Measurements from ENCODE around the gene WWOX. TPM values are rescaled to one million over a fixed set of nuclear protein-coding genes. Genes with fewer than 3 reads are reported as not detected.

The WWOX gene
- total and polyA plus RNA-seq, 10 donors: 5.9 to 90.3 (median 26.4) TPM

DNA sequence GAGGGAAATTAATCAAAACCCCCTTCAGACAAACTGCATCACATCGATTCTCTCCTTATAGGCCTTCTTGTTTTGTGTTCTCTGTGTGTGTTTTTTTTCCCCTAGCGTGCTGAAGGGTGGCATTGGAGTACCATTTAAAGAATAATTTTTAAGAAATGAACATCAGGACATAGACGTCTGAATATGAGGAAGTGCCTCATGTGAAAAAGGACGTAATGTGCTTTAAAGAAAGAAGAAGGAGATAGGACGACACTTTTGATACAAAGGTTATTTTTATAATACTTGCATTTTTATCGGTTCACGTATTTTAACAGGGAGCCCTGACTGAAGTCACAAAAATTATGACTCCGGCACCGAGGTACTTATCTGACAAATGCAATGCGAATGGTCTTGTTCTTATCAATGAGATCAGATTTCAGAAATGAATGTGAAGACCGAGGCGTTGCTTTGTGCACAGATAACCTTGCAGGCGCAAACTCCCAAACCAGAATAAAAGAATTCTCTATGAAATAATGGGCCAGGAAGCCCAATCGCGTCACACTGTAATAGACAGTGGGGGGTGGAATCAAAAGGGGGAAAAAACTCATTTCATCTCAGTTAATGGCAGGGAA, 894.8 kb downstream of the WWOX start:
- WGBS, 5 donors: 78 to 85% (median 80%) methylated on average over 15 of the region's 15 CpGs
- no peaks in the 10 kb centered on the region for H3K36me3 ChIP-seq
- H3K27ac ChIP-seq: no peak overlapping the region
- no peaks in the 10 kb centered on the region for H3K9me3 ChIP-seq
- TF ChIP-seq POLR2AphosphoS5 (IDR thresholded peaks at IDR 0.05): no peak
- no peak for TF ChIP-seq POLR2A (IDR thresholded peaks at IDR 0.05)
- TF ChIP-seq, protein P1, sequence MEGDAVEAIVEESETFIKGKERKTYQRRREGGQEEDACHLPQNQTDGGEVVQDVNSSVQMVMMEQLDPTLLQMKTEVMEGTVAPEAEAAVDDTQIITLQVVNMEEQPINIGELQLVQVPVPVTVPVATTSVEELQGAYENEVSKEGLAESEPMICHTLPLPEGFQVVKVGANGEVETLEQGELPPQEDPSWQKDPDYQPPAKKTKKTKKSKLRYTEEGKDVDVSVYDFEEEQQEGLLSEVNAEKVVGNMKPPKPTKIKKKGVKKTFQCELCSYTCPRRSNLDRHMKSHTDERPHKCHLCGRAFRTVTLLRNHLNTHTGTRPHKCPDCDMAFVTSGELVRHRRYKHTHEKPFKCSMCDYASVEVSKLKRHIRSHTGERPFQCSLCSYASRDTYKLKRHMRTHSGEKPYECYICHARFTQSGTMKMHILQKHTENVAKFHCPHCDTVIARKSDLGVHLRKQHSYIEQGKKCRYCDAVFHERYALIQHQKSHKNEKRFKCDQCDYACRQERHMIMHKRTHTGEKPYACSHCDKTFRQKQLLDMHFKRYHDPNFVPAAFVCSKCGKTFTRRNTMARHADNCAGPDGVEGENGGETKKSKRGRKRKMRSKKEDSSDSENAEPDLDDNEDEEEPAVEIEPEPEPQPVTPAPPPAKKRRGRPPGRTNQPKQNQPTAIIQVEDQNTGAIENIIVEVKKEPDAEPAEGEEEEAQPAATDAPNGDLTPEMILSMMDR (IDR thresholded peaks at IDR 0.05 in 8 of 11, conservative IDR thresholded peaks at IDR 0.05 in 3 of 11): no peak
- no peak for DNase-seq
- no peak overlapping the region for H3K4me3 ChIP-seq
- H3K27me3 ChIP-seq (replicated peaks in 1 of 7): no peaks in the 10 kb centered on the region
- peaks cover 0 to 16% (median 7%) of the 10 kb centered on the region in 6 donors for H3K4me1 ChIP-seq
- intact Hi-C loops (cut with DNase I; ENCODE audit: low total_unique reads): no loop called here

DNA sequence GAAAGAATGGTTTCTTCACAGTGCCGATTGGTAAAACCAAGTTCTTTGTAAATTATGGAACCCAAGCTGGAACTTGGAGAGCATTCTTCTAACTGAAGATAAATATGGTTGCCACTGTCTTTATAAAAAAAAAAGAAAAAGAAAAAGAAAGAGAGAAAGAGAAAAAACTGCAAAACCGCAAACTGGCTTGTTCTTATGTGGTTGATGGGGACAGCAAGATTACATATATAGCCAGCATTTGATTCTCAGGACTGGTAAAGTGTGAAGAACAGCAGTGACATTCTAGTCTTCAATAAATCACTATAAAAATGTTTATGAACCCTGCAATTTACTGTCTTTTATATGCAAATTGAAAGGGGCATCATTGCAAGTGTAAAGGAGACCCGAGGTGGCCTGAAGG, 896.0 kb downstream of the WWOX start:
- Histone ChIP-seq H3K4me3 (no peak overlapping the region), H3K36me3 (no peaks in the 10 kb centered on the region), H3K9me3 (no peaks in the 10 kb centered on the region), H3K4me1 (peaks cover 0 to 6% (median 2%) of the 10 kb centered on the region in 6 donors), H3K27ac (no peak overlapping the region), H3K27me3 (replicated peaks in 1 of 7) (no peaks in the 10 kb centered on the region)
- intact Hi-C loops (cut with DNase I; ENCODE audit: low total_unique reads): no loop called here
- no peak for TF ChIP-seq POLR2AphosphoS5 (IDR thresholded peaks at IDR 0.05)
- TF ChIP-seq, protein P1 (IDR thresholded peaks at IDR 0.05 in 8 of 11, conservative IDR thresholded peaks at IDR 0.05 in 3 of 11): no peak
- TF ChIP-seq POLR2A (IDR thresholded peaks at IDR 0.05): no peak
- DNase-seq: no peak
- 79 to 90% (median 85%) methylated on average over 3 of the region's 3 CpGs for WGBS, 5 donors

DNA sequence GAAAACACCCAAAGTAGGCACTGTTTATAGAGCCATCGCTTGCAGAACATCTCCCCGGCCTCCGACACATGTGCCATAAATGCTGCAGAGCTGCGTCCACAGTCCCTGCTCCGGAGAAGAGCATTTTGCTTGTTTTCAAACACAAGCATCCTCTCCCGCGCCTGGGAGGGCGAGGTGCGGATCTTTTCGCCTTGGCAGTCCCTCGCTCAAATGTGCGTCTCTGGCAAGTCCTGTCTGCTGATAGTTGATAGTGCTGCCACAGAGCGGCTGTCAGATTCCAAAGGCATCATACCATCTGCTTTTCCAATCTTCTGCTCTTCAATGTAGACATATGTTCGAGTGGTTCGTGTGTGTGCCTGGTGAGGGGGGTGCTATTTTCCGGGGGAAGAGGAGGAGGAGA, 897.3 kb downstream of the WWOX start:
- Histone ChIP-seq H3K27ac (no peak overlapping the region), H3K4me1 (no peaks in the 10 kb centered on the region), H3K4me3 (no peak overlapping the region), H3K36me3 (no peaks in the 10 kb centered on the region), H3K9me3 (no peaks in the 10 kb centered on the region), H3K27me3 (replicated peaks in 1 of 7) (no peaks in the 10 kb centered on the region)
- intact Hi-C loops (cut with DNase I; ENCODE audit: low total_unique reads): no loop called here
- no peak for DNase-seq
- 91 to 94% (median 93%) methylated on average over 16 of the region's 16 CpGs for WGBS, 5 donors
- TF ChIP-seq POLR2AphosphoS5 (IDR thresholded peaks at IDR 0.05): no peak

DNA sequence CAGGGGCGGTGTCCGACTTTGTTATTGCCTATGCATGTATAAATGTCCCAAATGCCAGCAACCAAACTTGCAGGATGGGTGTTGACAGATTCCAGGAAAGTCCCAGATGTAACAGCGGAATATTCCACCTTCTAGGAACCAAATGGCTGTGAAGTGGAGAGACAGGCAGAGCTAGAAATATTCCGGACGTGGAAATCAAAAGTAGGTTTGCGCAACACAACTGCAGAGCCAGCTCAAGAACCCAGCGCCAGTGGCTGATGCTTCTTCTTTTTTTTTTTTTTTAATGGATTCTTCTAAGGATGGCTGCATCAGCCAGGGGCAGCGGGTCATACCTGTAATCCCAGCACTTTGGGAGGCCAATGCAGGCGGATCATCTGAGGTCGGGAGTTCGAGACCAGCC, 899.4 kb downstream of the WWOX start:
- Histone ChIP-seq H3K36me3 (no peaks in the 10 kb centered on the region), H3K27ac (no peak overlapping the region), H3K27me3 (replicated peaks in 1 of 7) (no peaks in the 10 kb centered on the region), H3K4me3 (no peak overlapping the region), H3K4me1 (no peaks in the 10 kb centered on the region), H3K9me3 (no peaks in the 10 kb centered on the region)
- no peak for DNase-seq
- intact Hi-C loops (cut with DNase I; ENCODE audit: low total_unique reads): no loop called here
- TF ChIP-seq POLR2AphosphoS5 (IDR thresholded peaks at IDR 0.05) (no peak), POLR2A (IDR thresholded peaks at IDR 0.05) (no peak)
- TF ChIP-seq, protein P1 (IDR thresholded peaks at IDR 0.05 in 8 of 11, conservative IDR thresholded peaks at IDR 0.05 in 3 of 11): no peak
- WGBS, 5 donors: 78 to 93% (median 84%) methylated on average over 11 of the region's 11 CpGs
